DOHH2 (cell line): ENCODE data around the gene DDX4.
"Not testable (repeated sequence)": the region's sequence is repeated elsewhere in the genome, so short reads cannot be mapped to it uniquely, and the experiment has no call there.

Experiments used
- H3F3A ChIP-seq: fragments of 200-600 bp; sonication (generic), shearing (Covaris generic); 2 replicates; pipeline ENCODE4 v1.6.0; 2016; ENCODE audit warnings: antibody characterized with exemption, mild to moderate bottlenecking; ENCODE audit not compliant: control insufficient read depth, insufficient read depth
- H3K27ac ChIP-seq: fragments of 200-600 bp; sonication (generic); 2 replicates; pipeline ENCODE4 v1.5.1; 2014; ENCODE audit warnings: low read depth, mild to moderate bottlenecking, low read length, moderate library complexity
- H3K27me3 ChIP-seq: fragments of 200-600 bp; sonication (generic); 2 replicates; pipeline ENCODE4 v1.6.1; 2014; ENCODE audit warnings: mild to moderate bottlenecking, low read length, mixed read lengths; ENCODE audit not compliant: control insufficient read depth
- H3K36me3 ChIP-seq: fragments of 200-600 bp; sonication (generic); 2 replicates; pipeline ENCODE4 v1.6.1; 2014; ENCODE audit warnings: mild to moderate bottlenecking, low read length, moderate library complexity, mixed read lengths; ENCODE audit not compliant: control insufficient read depth
- H3K4me1 ChIP-seq: fragments of 200-600 bp; sonication (generic); 2 replicates; pipeline ENCODE4 v1.6.1; 2014; ENCODE audit warnings: mild to moderate bottlenecking, low read length, mixed read lengths; ENCODE audit not compliant: control insufficient read depth
- H3K4me2 ChIP-seq: fragments of 200-600 bp; sonication (generic); 2 replicates; pipeline ENCODE4 v1.6.0; 2014; ENCODE audit warnings: mild to moderate bottlenecking, low read length, moderate library complexity
- H3K4me3 ChIP-seq: fragments of 200-600 bp; sonication (generic); 2 replicates; pipeline ENCODE4 v1.5.1; 2014; ENCODE audit warnings: mild to moderate bottlenecking, low read length, mixed read lengths
- H3K79me2 ChIP-seq: fragments of 200-600 bp; sonication (generic); 2 replicates; pipeline ENCODE4 v1.6.1; 2014; ENCODE audit warnings: mild to moderate bottlenecking, low read length, mixed read lengths; ENCODE audit not compliant: control insufficient read depth
- H3K9me2 ChIP-seq: fragments of 200-600 bp; sonication (generic); replicated peaks from 2 replicates; pipeline ENCODE4 v1.6.1; 2014; ENCODE audit warnings: mild to moderate bottlenecking, low read length, mixed read lengths; ENCODE audit not compliant: control insufficient read depth
- H3K9me3 ChIP-seq: fragments of 200-600 bp; sonication (generic); 2 replicates; pipeline ENCODE4 v1.6.1; 2014; ENCODE audit warnings: antibody characterized with exemption, low read length, mixed read lengths; ENCODE audit not compliant: control insufficient read depth, insufficient read depth
- H4K20me1 ChIP-seq: fragments of 200-600 bp; sonication (generic); 2 replicates; pipeline ENCODE4 v1.6.0; 2014; ENCODE audit warnings: low read depth, mild to moderate bottlenecking, antibody characterized with exemption, low read length, moderate library complexity; ENCODE audit not compliant: control insufficient read depth, insufficient read depth
- CTCF ChIP-seq: fragments of 200-600 bp; sonication (generic); IDR thresholded peaks from one replicate; pipeline ENCODE4 v1.5.1; 2014; ENCODE audit warnings: antibody characterized with exemption, mild to moderate bottlenecking, low read depth, low read length; ENCODE audit not compliant: poor library complexity, severe bottlenecking
- EZH2phosphoT487 ChIP-seq: fragments of 200-600 bp; sonication (generic); IDR thresholded peaks from 2 replicates; pipeline ENCODE4 v1.6.1; 2017; ENCODE audit warnings: borderline replicate concordance, mild to moderate bottlenecking, antibody characterized with exemption, low read length, moderate library complexity, mixed read lengths

The DDX4 gene

GRCh38 chr5:55800924-55801323 is 63.1 kb downstream of the DDX4 start:
- Histone ChIP-seq H3K4me3 (no peak overlapping the region), H3K36me3 (no peaks in the 10 kb centered on the region), H3K27me3 (no peaks in the 10 kb centered on the region), H3F3A (no peaks in the 10 kb centered on the region), H4K20me1 (no peaks in the 10 kb centered on the region), H3K9me2 (no peaks in the 10 kb centered on the region), H3K9me3 (no peaks in the 10 kb centered on the region), H3K79me2 (no peaks in the 10 kb centered on the region), H3K27ac (no peak overlapping the region), H3K4me1 (no peaks in the 10 kb centered on the region), H3K4me2 (no peak overlapping the region)
- TF ChIP-seq EZH2phosphoT487 = no peak
- TF ChIP-seq CTCF = no peak

GRCh38 chr5:55808814-55809213 is 71.0 kb downstream of the DDX4 start:
- not testable (repeated sequence) for H3K4me2 ChIP-seq, H3F3A ChIP-seq, H3K27ac ChIP-seq, H3K79me2 ChIP-seq, H3K9me2 ChIP-seq, H3K9me3 ChIP-seq, H4K20me1 ChIP-seq, H3K4me3 ChIP-seq, H3K4me1 ChIP-seq, H3K36me3 ChIP-seq, H3K27me3 ChIP-seq

- not testable (repeated sequence) for H3K4me3 ChIP-seq, H3K79me2 ChIP-seq, H3F3A ChIP-seq, H3K36me3 ChIP-seq, H4K20me1 ChIP-seq, H3K4me2 ChIP-seq, H3K27ac ChIP-seq, H3K9me2 ChIP-seq, H3K4me1 ChIP-seq, H3K9me3 ChIP-seq, H3K27me3 ChIP-seq
Observed at GRCh38 chr5:55815939-55816338, 78.1 kb downstream of the DDX4 start.

- Histone ChIP-seq H3F3A (no peaks in the 10 kb centered on the region), H3K79me2 (no peaks in the 10 kb centered on the region), H4K20me1 (no peaks in the 10 kb centered on the region), H3K4me3 (no peak overlapping the region), H3K27ac (no peak overlapping the region), H3K4me2 (no peak overlapping the region), H3K9me2 (no peaks in the 10 kb centered on the region), H3K36me3 (no peaks in the 10 kb centered on the region), H3K9me3 (no peaks in the 10 kb centered on the region), H3K4me1 (no peaks in the 10 kb centered on the region), H3K27me3 (0 out of 2 replicates have a peak, but pooled peaks cover 7% of the 10 kb centered on the region)
- TF ChIP-seq EZH2phosphoT487 (no peak), CTCF (no peak)
Observed at GRCh38 chr5:55816342-55816741, 78.5 kb downstream of the DDX4 start.
